Heart right ventricle (tissue), 16 donors: ENCODE results near the gene NIN. TPM values are rescaled to one million over a fixed set of nuclear protein-coding genes. Genes with fewer than 3 reads are reported as not detected.

ENCODE experiments used
- ATAC-seq, 8 donors: fragments of 200-7000 bp; cut with Tn5 transposase; one replicate each; pipeline ENCODE4 v1.9.1; 2020; ENCODE audit warnings: mild to moderate bottlenecking in 8 of 8, moderate library complexity in 8 of 8, moderate number of reproducible peaks in 1 of 8
- DNase-seq, 2 donors: peaks; one replicate each; pipeline ENCODE4 v3.0.0-alpha.2; 2020
- H3K27ac ChIP-seq, 10 donors: fragments of 200-600 bp; sonication (generic) in 2 of 10; one replicate each; pipeline versions ENCODE4 v1.5.0 to v1.8.0; 2020 to 2022; ENCODE audit warnings: mild to moderate bottlenecking in 3 of 10
- H3K27me3 ChIP-seq, 7 donors: fragments of 200-600 bp; one replicate each; pipeline ENCODE4 v1.8.0; 2021 to 2022; ENCODE audit warnings: mild to moderate bottlenecking in 2 of 7
- H3K36me3 ChIP-seq, 9 donors: fragments of 200-600 bp; sonication (generic) in 1 of 9; one replicate each; pipeline versions ENCODE4 v1.5.0 to v1.8.0; 2020 to 2022; ENCODE audit warnings: mild to moderate bottlenecking in 2 of 9
- H3K4me1 ChIP-seq, 9 donors: fragments of 200-600 bp; sonication (generic) in 1 of 9; one replicate each; pipeline versions ENCODE4 v1.5.0 to v1.8.0; 2020 to 2022; ENCODE audit warnings: mild to moderate bottlenecking in 4 of 9
- H3K4me3 ChIP-seq, 10 donors: fragments of 200-600 bp; sonication (generic) in 2 of 10; one replicate each; pipeline versions ENCODE4 v1.5.0 to v1.8.0; 2020 to 2022; ENCODE audit warnings: mild to moderate bottlenecking in 7 of 10, moderate library complexity in 2 of 10
- H3K9me3 ChIP-seq, 11 donors: fragments of 200-600 bp in 10 of 11; sonication (generic) in 2 of 11; one replicate each; pipeline versions ENCODE4 v1.5.0 to v1.8.0; 2013 to 2022; ENCODE audit warnings: mild to moderate bottlenecking in 2 of 11, control low read depth in 1 of 11, moderate library complexity in 1 of 11
- CTCF ChIP-seq, 9 donors: fragments of 200-600 bp; sonication (generic) in 2 of 9; IDR thresholded peaks; one replicate each; pipeline versions ENCODE4 v1.5.0 to v1.8.0; 2021 to 2022; ENCODE audit warnings: antibody characterized with exemption in 9 of 9, mild to moderate bottlenecking in 5 of 9, moderate library complexity in 1 of 9
- WGBS, 2 donors: extraction: QIAGEN DNeasy Blood & Tissue Kit; methylation state at CpG; one replicate each; pipeline ENCODE4 v1.1.7; 2013; ENCODE audit warnings: inconsistent platforms in 1 of 2; 5-methylcytosine and 5-hydroxymethylcytosine counted together
- intact Hi-C, 10 donors: fragments of 100-400 bp; cut with DNase I; formaldehyde crosslinking; loops; one replicate each; pipeline versions ENCODE4 v1.11.1 to v1.14.2; 2022
- polyA plus RNA-seq, 2 donors: library from polyadenylated mRNA; stranded (reverse); fragments of 200-250 nt; gene quantifications; one replicate each; pipeline ENCODE4 v1.2.3, GENCODE V29; 2013
- total RNA-seq, 10 donors: library from RNA; stranded (reverse); fragmentation: NEBNext Ultra II Directional in 3 of 10; extraction: Animal tissue kit (Norgen Biotek cat#: 25700) in 3 of 10; gene quantifications; one replicate each; pipeline versions ENCODE4 v1.2.1 to v1.2.4, GENCODE V29; 2021 to 2023
- donor health status: Arrhythmogenic right ventricular cardiomyopathy.
- donor health status: ischemic (EF 13 %, LVEDD 7.1; RV severe dilation, severe dysfunction).
- donor health status: healthy with polysubstance abuse.
- donor health status: DM: no; HTN: yes; CAD: no.
- donor health status: DM: no; HTN: no; CAD: no.
- donor health status: ischemic (EF 25% LVEDD 6.9; RV normal size, moderate dysfunction).
- donor health status: ischemic (EF 25% LVEDD 5.7; RV mildly dilated, moderate dysfunction).
- donor health status: healthy.
- donor health status: DM: yes; HTN: yes; CAD: no.
- donor health status: Ischemic cardiomyopathy.
- donor health status: ischemic (EF 35%, LVEDD 5.7; RV mildly dilated, moderate dysfunction).
- donor health status: nonischemic (EF 11% LVEDD 7.7; RV severe dilation, severe dysfunction).
- donor health status: DM: yes; HTN: yes; CAD: no.
- donor health status: PGD.
- donor health status: ischemic (EF 29% LVEDD 5.4; RV normal size, mild dysfunction).
- donor health status: nonischemic (EF 23%, LVEDD 6.1; RV moderate dilation, normal function).

Gene NIN
- total and polyA plus RNA-seq, 12 donors = 4.0 to 38.7 (median 25.1) TPM

- TF ChIP-seq CTCF (IDR thresholded peaks at IDR 0.05) = no peak
- Histone ChIP-seq H3K9me3 (no peaks in the 10 kb centered on the region), H3K36me3 (peaks cover 0 to 43% (median 0%) of the 10 kb centered on the region in 9 donors), H3K27me3 (no peaks in the 10 kb centered on the region), H3K27ac (no peak overlapping the region), H3K4me3 (no peak overlapping the region), H3K4me1 (peaks cover 0 to 49% (median 25%) of the 10 kb centered on the region in 9 donors)
- DNase-seq (no peak), ATAC-seq (no peak)
- 94% methylated on average over 4 of the region's 4 CpGs for WGBS, 2 donors
- intact Hi-C loops = loop anchor here in 2 of 10 donors (10.0 kb wide), 1 partner anchor 84 kb away; no protein-coding TSS in a partner anchor
Observed at GRCh38 chr14:50780393-50780792, 50.6 kb downstream of the NIN start.

GRCh38 chr14:50778721-50779483 is 52.1 kb downstream of the NIN start:
- intact Hi-C loops = loop anchor here in 9 of 10 donors (2.0 to 10.0 kb wide), 7 partner anchors 54 to 237 kb away; no protein-coding TSS in a partner anchor
- peaks cover 0 to 54% (median 0%) of the 10 kb centered on the region in 9 donors for H3K36me3 ChIP-seq
- 83 to 84% methylated on average over 8 of the region's 8 CpGs for WGBS, 2 donors
- no peak for DNase-seq
- no peak for TF ChIP-seq CTCF (IDR thresholded peaks at IDR 0.05)
- H3K27ac ChIP-seq = peak overlapping the region in 1 of 10 donors; percentile 26
- ATAC-seq = no peak
- no peak overlapping the region for H3K4me3 ChIP-seq
- H3K27me3 ChIP-seq = no peaks in the 10 kb centered on the region
- peaks cover 0 to 48% (median 19%) of the 10 kb centered on the region in 9 donors for H3K4me1 ChIP-seq
- no peaks in the 10 kb centered on the region for H3K9me3 ChIP-seq

GRCh38 chr14:50776522-50776921 is 54.4 kb downstream of the NIN start:
- Histone ChIP-seq H3K4me3 (no peak overlapping the region), H3K36me3 (peaks cover 0 to 74% (median 16%) of the 10 kb centered on the region in 9 donors), H3K4me1 (peaks cover 0 to 40% (median 15%) of the 10 kb centered on the region in 9 donors), H3K9me3 (no peaks in the 10 kb centered on the region), H3K27ac (peak overlapping the region in 1 of 10 donors; percentile 22), H3K27me3 (no peaks in the 10 kb centered on the region)
- intact Hi-C loops = loop anchor here in 8 of 10 donors (2.0 to 10.0 kb wide), 7 partner anchors 52 to 236 kb away; no protein-coding TSS in a partner anchor
- TF ChIP-seq CTCF (IDR thresholded peaks at IDR 0.05) = no peak
- no peak for ATAC-seq
- no peak for DNase-seq

- Histone ChIP-seq H3K4me1 (peaks cover 0 to 40% (median 15%) of the 10 kb centered on the region in 9 donors), H3K9me3 (no peaks in the 10 kb centered on the region), H3K27ac (peak overlapping the region in 5 of 10 donors; percentile 18 to 42 (median 28)), H3K4me3 (no peak overlapping the region), H3K36me3 (peaks cover 0 to 80% (median 27%) of the 10 kb centered on the region in 9 donors), H3K27me3 (no peaks in the 10 kb centered on the region)
- no peak for ATAC-seq
- TF ChIP-seq CTCF (IDR thresholded peaks at IDR 0.05) = no peak
- DNase-seq = no peak
- 48 to 57% methylated on average over 2 of the region's 2 CpGs for WGBS, 2 donors
- intact Hi-C loops = loop anchor here in 8 of 10 donors (5.0 to 10.0 kb wide), 6 partner anchors 51 to 233 kb away; no protein-coding TSS in a partner anchor
Observed at GRCh38 chr14:50775357-50775756, 55.6 kb downstream of the NIN start.
